ENCODE data around the gene NRG4.
"Not testable (repeated sequence)": the region's sequence is repeated elsewhere in the genome, so short reads cannot be mapped to it uniquely, and the experiment has no call there.

The NRG4 gene

DNA sequence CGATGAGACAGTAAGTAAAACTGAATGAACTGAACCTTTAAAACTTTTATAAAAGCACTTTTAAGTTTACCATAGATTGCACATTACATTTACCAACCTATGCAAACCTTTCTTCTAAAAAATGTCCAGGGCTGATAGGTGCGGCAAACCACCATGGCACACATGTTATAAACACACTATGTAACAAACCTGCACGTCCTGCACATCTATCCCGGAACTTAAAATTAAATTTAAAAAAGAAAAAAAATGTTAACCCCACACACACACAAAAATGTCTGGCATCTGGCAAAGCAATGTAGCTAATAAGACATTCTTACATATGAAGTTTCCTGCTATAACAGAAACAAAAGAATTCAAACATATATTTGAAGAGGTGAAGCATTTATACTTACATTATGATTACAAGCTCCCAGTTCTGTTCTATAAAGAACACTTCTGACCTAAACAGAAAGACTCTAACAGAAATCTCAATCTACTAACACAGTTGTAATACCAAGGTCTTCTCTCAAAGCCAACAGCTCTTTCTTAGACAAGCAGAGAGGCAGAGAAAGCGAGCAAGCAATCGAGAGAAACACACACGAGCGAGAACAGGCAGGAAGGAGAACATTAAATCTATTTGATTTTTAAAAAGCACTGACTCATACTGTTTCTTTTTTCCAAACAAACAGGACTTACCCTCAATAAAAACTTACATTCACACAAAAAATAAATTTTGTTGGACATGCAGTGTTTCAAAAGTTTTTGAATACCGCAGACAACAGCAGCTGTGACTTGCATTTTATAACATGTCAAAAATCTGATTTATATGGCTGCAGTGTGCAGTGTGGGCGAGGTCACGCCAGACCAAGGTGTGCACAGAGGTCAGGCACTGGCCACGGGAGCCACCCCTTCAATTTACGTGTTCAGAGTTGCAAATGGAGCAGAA, at the start of gene NRG4:
TSS of gene NRG4 (minus strand) at position 798 of the 925 bp plus-strand sequence. CDS start 1,194 bp downstream, outside the sequence.
- DNase-seq = peak; percentile 34

DNA sequence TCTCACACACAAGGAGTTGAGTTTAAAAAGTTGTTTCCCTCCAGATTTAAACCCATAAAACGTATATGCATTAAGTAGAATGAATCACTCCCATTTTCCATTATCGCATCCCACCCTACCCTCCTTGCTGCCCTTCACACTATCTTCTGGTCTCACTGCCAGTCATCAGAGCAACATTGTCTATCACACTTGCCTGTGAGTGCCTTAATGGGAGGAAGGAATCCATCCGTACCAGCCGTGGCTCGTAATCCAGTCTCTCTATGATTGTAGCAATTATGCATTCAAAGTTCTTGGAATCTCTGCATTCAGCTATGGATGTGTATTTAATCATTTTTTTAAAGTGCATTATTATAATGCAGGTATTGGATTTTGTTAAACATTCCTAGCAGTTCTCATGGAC, 49.5 kb upstream of the NRG4 start:
- DNase-seq = no peak

GRCh38 chr15:76060118-76060989, 48.1 kb upstream of the NRG4 start:
- no peak for DNase-seq

DNA sequence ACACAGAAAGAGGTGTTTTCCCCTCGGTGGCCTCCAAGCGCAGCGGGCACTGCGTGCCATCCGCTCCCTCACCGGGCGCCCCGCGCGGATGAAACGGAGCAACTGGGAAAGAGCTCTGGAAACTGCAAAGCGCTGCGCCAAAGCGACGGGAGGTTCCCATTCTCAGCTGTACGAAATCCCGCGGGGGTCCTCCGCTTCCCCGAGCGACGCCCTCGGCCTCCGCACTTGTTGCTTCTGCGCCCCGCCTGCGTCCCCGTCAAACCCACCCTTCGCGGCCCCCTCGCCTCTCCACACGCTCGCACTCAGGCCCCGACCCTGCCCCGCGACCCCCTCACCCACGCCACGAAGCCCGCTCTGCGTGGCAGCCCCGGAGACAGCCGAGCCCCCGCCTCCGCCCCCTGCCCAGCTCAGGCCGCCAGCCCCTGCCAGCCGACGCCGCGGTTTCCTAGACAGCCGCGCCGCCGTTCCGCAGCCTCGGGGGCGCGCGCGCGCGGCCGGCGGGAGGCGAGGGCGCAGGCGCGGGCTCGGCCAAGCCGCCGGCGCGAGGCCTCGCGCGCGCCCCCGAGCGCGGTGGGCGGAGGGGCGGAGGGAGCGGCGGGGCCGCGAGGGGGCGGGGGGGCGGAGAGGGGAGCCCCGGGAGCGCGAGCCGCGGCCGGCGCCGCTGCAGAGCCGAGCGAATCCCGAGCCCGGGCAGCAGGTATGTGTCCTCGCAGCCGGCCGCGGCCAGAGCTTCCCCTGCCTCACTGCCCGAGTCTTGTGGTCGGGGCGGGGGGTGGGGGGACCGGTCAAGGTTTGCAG, 47.3 kb upstream of the NRG4 start, which contains the start of gene TMEM266:
TSS of gene TMEM266 (plus strand) at position 666 of the 798 bp plus-strand sequence. CDS start 74,279 bp downstream, outside the sequence.
- DNase-seq = peak; percentile 81

DNA sequence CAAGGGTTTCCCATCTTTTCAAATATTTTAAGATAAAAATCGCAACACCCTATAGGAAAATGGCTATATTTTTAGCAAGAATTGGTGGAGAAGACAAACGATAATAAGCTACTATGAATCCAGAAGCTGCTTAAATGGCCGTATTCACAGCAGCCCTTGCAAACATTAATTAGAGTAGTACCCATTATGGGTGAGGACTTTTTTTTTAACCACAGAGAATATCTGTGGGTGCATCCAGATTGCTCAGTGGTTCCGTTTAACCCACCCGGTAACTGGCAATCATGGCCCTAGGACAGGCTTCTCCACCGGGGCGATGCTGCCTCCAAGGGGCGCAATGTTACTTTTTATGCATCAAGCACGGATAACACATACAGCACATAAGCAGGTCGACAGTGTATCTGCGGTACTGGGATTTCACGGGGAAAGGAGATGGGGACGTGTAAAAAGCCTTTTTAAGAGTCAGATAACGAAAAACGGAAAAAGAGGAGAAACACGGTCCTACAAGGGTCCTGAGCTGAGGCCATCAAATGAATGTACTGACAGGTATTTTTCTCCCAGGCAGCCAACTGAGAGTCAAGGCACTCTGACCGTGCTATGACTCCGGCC, 46.6 kb upstream of the NRG4 start:
- peak; percentile 60 for DNase-seq

DNA sequence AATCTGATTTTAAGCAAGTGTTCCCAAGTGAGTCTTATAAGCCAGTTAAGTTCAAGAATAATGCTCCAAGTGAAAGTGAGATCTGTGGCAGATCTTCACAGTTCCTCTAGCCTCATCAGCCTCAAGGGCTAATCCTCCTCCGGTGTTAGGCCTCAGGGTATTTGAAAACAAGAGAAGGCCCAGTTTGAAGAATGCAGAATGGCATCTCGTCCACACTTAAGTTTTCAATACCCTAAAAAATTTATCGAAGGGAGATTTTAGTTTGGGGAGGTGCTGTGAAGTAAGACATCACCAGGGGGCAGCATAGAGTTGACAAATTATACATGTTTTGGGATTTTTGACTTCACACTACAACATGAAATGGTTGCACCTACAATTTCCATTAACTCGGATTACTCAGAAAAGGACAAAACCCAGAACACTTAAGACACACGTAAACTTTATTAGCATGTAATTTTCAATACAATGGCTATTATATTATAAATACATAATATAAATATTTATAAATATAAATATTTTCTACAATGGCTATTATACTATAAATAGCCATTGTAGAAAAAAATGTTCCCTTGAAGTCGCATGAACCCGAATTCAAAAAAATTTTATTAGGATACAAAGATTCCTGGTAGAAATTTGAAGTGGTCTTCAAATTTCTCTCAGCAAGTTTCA, 45.2 kb upstream of the NRG4 start:
- no peak for DNase-seq

DNA sequence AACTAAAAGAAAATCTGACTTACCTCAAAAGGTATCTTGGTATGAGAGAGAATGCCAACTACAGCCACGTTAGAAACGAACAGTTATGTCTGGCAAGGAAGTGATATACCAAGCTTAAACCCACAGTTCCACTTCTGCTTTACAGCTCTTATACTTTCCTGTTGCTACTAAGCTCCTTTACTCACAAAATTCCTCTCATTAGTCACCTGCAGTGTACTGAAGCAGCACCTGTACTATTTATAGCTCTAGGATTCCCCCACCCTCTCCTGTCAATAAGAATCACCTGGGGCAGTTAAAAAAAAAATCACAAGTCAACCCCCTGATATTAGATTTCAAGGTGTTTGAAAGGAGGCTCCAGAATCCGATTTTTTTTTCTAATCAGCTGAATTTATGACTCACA, 44.7 kb upstream of the NRG4 start:
- DNase-seq = no peak

- DNase-seq = not testable (repeated sequence)
Measured at GRCh38 chr15:76054201-76054600, 42.0 kb upstream of the NRG4 start.

DNA sequence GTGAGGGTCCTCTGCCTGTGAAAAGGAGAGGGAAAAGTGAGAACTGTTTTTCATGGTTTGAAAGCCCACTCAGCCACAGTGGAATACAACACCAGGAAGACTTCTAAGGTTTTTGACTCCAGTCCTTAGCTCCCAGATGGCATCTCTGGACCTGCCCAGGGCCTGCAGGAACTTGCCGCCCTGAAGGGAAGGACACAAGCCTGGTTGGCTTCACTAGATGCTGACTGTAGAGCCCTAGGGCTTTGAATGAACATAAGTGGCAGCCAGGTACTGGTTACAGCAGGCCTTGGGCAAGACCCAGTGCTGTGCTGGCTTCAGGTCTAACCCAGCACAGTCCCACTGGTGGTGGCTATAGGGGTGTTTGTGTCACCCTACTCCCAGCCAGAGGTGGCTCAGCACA, 26.3 kb upstream of the NRG4 start:
- no peak for DNase-seq

DNA sequence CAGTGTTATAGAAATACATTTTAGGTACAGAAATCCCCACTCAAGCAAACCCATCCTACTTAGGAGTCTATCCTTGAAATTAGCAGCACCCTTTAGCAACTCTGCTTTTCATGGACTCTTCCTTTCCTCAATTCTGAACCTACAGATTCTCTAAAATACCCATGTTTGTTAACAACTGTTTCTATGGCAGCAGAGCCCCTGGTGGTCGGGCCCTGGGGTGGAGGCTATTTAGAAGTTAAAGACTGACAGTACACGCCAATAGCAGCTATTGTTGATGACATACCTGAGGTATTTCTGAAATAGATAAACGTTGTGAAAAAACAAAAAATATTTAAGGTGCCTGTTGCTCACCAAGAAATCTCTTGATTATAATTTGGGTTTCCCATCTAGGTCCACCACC, 23.4 kb upstream of the NRG4 start:
- no peak for DNase-seq

- no peak for DNase-seq
Measured at GRCh38 chr15:76034111-76034510, 21.9 kb upstream of the NRG4 start.

- DNase-seq = no peak
Measured at GRCh38 chr15:76033438-76033837, 21.2 kb upstream of the NRG4 start.

GRCh38 chr15:76032046-76032445, 19.8 kb upstream of the NRG4 start:
- DNase-seq = no peak

DNA sequence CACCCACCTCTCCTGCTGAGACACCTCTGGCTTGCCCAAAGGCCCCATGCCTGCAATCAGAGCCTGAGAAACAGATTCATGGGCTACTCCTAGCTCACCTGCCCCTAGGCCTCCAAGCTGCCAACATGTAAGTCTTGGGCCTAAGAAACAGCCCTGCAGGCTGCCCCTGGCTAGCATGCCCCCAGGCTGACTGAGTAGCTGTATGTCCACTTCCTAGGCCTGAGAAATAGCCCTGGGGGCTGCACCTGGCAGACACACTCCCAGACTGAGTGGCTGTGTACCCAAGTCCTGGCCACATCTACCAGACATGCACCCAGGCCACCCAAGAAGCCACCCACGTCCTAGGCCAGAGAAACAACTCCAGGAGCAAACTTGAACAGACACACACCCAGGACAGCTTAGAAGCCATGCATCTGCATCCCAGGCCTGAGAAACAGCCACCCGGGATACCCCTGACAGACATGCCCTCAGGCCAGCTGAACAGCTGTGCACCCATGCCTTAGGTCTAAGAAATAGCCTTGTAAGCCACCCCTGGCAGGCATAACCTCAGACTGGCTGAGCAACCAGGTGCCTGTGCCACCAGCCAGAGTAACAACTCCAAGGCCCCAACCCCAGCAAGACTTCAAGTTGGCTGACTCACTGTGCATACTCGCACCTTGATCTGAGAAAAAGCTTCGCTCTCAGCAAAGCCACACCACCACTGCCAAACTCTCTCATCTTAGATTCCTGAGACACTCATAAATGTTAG, 12.0 kb upstream of the NRG4 start:
- peak; percentile 48 for DNase-seq

- DNase-seq = not testable (repeated sequence)
Measured at GRCh38 chr15:76013470-76013869, 1.2 kb upstream of the NRG4 start.

- no peak for DNase-seq
Measured at GRCh38 chr15:76010613-76011012, 1.6 kb downstream of the NRG4 start.

GRCh38 chr15:76006136-76006778, 6.0 kb downstream of the NRG4 start:
- no peak for DNase-seq

DNA sequence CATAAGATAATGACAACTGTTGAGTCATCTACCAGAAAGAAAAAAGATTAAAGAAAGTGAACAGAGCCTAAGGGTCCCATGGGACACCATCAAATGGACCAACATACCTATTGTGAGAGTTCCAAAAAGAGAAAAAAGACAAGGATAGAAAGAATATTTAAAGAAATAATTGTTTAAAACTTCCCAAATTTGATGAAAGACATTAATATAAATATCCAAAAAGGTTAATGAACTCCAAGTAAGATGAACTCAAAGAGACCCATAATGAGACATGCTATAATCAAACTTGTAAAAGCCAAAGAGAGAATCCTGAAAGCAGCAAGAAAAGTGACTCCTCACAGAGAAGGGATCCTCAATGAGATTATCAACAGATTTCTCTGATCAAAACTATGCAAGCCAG, 8.9 kb downstream of the NRG4 start:
- DNase-seq = no peak

- no peak for DNase-seq
Measured at GRCh38 chr15:75995611-75996010, 16.6 kb downstream of the NRG4 start.

DNA sequence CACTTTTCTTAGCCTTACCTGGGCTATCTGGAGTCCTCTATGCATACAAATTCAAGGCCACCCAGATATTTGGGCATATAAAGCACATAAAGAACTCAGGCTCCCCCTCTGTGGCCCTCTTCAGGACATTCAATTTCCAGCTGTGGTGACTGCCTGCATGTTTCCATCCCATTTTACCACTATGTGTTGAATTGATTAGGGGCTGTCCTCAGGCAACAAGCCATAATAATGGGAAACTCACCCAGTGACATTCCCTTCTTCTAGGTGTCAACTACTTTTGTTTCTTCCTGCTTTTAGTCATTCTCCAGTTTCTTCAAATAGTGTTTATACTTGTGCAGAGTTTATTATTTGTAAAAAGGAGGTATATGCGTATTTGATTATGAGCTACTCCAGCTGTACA, 18.0 kb downstream of the NRG4 start:
- no peak for DNase-seq

Measured in islet precursor cell (in vitro differentiated cells).